HG02885 (cell line): ENCODE measurements around the gene PRKAG2.
"Not testable (repeated sequence)": the region's sequence is repeated elsewhere in the genome, so short reads cannot be mapped to it uniquely, and the experiment has no call there.

Experiments used
- ATAC-seq: cut with Tn5 transposase; IDR thresholded peaks from one replicate; pipeline ENCODE4 v1.9.1; 2021; ENCODE audit warnings: mild to moderate bottlenecking; ENCODE audit not compliant: unreplicated experiment, poor library complexity

The PRKAG2 gene

GRCh38 chr7:151876899-151877777 lies at the start of gene PRKAG2:
Gene PRKAG2 (minus strand): TSS chr7:151877115. CDS start chr7:151876620, 495 bp downstream.
- peak; percentile 61 for ATAC-seq

DNA sequence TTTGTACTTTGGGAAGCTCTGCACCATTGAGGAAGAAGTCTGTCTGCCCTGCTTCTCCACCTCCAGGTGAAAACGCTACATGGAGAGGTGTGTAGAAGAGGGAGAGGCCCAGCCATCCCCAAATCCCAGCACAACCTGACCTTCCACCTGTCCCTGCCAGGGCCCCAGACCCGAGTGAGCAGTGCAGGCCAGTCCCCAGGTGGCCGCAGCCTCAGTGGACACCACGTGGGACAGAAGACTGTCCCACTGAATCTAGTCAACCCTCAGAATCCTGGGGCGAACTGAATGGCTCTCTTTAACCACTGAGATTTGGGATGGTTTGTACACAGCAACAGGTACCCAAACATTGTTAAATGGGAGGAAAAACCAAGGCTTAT lies 49.4 kb upstream of the PRKAG2 start:
- ATAC-seq, result no peak

DNA sequence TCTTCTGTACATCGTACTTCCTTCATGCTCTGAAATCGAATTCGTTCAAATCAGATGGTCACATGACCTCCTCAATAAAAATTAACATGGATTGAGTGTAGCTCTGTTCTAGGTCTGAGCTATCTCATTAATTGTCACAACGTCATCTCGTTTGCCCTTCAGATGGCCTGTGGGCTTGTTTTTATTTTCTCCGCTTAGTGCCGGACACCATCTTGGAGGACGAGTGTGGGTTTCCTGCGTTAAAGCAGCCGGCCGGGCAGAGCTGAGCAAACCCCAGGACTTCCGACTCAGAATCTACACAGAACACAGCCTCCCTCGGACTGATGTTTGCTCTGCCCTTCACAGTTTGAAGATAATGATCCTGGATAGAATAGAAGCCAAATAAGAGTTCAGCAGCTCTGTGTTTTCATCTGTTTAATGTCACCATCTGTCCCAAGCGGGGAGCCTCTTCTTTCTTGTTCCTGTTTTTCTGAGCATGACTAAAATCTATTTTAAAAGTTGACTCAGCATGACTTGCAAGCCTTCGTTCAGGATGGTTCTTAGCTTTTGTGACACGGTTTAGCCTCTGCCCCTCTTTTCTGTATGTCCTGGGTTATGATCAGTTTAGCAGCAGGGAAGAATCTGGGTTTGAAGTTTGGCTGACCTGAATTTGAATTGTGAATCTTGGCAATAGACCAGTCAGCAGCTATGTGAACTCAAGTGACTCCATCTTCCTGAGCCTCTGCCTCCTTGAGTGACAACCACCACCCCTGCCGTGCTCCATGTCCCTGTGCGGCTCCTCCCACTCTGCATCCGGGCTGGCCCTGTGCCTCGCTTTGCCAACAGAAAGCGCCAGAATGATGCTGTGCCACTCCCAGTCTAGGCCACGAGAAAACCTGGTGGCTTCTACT lies 48.8 kb upstream of the PRKAG2 start:
- ATAC-seq, result peak; percentile 87

DNA sequence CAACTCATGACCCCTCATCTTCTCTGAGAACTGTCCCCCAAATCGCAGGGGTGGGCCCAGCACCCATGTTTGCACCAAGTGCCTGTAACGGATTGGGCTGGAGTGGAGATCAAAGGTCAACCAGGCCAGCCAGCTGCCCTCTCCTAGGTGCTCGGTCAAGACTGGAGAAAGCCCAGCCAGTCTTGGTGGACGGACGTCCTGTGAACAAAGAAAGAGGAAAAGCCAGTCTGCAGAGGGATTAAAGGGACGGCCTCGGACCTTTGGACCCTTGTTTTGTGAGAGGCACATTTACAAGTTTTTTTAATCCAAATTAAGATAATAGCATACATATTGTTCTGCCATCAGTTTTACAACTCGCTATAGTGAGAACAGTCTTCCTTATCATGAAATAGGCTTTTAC lies 47.6 kb upstream of the PRKAG2 start:
- ATAC-seq, result no peak

DNA sequence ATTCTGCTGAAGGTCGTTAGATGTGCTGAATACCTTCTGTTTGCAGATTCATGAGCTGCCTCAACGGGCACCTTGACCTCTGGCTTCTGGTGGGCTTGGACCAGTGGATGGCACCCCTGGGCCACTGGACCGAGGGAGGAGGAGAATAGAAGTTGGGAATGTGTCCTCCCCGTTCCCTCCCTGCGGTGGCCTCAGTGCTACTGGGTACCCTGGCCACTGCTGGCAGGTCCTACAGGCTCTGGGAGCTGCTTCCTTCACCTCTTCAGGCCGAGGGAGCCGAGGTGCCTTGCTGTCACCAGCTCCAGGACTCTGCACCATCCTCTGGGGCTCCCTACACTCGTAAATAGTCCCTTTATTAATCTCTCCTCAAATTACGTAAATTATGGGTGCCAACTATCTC lies 47.1 kb upstream of the PRKAG2 start:
- no peak for ATAC-seq

- no peak for ATAC-seq
Observed at GRCh38 chr7:151923097-151923876, 46.4 kb upstream of the PRKAG2 start.

- ATAC-seq, result no peak
Observed at GRCh38 chr7:151921451-151921850, 44.5 kb upstream of the PRKAG2 start.

DNA sequence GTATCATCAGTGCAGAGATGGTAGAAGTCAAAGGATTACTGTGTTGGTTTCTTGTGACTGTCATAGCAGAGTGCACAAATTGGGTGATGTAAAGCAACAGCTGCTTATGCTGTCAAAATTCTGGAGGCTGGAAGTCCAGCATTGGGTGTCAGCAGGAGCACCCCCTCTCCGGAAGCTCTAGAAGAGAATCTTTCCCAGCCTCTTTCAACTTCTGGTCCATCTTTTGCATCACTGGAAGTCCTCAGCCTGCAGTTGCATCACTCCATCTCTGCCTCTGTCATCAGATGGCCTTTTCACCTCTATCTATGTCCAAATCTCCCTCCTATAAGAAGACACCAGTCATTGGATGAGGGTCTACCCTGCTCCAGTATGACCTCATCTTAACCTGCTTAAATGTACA lies 43.6 kb upstream of the PRKAG2 start:
- ATAC-seq, result no peak

DNA sequence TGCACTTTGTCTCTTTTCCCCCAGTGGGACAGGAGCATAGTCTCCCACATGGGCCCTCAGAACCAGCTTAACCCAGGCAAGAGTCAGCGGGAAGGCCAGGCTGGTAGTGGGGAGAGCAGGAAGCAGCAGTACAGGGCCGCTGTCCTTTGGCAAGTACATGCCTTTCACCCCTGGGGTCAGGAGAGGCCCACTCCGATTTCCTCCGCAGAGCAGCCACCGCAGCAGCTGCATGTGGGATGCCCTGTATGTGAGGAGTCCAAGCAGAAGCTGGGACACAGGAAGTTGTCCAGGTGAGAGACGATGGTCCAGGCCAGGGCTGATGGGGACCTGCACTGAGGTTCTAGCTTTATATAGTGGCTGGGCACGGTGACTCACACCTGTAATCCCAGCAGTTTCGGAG lies 42.7 kb upstream of the PRKAG2 start:
- ATAC-seq, result no peak

DNA sequence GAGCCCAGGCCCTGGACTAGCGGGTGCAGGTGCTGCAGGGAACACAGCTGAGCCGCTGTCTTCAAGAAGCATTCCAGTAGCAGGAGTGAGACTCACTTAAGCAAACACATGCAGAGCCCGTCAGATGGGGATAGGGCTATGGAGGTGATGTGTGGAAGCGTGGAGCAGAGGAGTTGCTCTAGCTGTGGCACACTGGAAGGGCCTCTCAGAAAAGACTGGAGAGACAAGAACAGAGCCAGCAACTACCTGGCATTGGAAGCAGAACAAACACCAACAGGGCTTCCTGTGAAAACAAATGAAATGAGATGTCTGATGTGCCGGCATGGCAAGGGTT lies 41.6 kb upstream of the PRKAG2 start:
- no peak for ATAC-seq

DNA sequence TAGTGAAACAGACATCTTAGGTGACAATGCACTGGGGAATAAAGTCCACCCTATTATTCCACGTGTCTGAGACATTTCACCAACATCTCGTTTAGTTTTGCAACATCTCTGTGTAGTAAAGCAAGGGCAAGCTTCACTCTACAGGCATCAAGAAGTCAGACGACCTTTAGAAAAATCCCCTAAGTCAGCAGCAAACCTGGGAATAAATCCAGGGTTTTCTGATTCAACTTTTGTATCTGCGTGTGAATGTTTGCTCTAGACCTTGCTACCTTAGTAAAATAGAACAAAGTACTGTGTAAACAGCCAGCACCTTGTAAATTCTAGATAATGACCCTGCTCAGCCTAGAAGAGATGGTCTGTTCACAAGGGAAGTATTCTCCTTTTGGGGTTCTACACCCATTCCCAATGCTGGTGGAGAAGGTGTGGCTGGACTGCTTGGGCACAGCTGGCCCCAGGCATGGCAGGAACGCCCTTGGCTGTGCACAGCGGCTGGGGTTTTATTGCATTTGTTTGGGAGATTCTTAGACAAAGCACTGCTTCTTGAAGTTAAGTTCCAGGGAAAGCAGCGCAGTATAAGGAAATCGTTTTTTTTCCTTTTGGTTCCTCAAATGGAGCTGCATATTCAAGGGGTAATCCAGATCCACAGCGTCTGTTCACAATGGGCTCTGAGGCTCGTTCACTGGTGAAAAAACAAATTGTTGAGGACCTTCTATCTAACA lies 41.0 kb upstream of the PRKAG2 start:
- ATAC-seq, result no peak

DNA sequence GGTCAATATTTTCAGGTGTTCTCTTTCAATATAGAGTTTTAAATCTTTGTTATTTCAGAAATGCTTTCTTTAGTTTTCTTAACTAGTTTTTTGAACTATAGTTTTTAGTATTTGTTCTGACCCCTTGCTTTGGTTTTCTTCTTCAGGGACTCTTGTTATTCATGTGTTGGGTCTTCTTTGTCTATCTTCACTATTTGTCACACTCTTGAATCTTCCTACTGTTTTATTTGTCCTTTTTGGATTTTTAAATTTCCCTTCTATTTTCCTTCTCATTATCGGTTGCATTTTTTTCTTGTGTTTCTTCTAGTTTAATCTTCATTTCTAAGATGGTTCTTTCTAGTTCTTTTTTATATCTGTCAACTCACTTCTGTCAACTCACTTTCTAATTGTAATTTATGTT lies 37.1 kb upstream of the PRKAG2 start:
- no peak for ATAC-seq

- not testable (repeated sequence) for ATAC-seq
Observed at GRCh38 chr7:151910655-151911054, 33.7 kb upstream of the PRKAG2 start.

GRCh38 chr7:151907115-151907514 lies 30.2 kb upstream of the PRKAG2 start:
- not testable (repeated sequence) for ATAC-seq

- no peak for ATAC-seq
Observed at GRCh38 chr7:151905766-151906165, 28.9 kb upstream of the PRKAG2 start.

DNA sequence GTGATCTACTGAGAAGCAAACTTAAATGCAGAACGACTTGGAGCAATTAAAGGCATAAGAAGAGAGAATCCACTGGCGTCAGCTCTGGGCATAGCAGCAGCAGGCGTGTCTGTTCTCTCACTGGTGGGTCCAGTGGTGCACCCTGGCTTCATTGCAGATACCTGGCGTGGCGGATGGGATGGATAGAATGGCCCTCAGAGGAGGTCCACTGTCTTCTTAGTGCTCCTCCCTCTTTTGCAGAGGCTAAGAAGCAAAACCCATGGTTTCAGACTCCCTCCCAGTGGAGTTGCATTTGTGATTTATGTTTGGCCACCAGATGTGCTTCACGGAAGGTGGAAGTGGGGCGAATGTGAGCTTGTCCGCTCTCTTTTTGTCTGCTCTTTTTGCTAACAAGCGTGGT lies 28.4 kb upstream of the PRKAG2 start:
- ATAC-seq, result no peak

DNA sequence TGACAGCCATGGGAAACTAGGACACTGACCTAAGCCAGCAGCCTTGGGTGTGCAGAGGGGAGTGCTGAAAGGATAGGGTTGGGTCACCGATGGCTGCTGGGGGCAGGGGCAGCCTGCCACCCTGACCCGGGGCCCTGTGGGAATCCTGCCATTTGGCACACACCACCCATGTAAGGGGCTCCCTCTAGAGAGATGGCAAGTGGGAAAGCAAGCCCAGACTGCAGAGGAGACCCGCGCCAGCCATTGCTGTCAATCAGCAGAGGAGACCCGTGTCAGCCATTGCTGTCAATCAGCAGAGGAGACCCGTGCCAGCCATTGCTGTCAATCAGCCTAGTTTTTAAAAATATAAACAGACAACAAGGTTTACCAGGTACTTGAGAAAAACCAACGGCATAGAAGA lies 27.4 kb upstream of the PRKAG2 start:
- ATAC-seq, result no peak

- no peak for ATAC-seq
Observed at GRCh38 chr7:151903249-151904032, 26.5 kb upstream of the PRKAG2 start.

GRCh38 chr7:151902311-151902710 lies 25.4 kb upstream of the PRKAG2 start:
- ATAC-seq, result no peak
